Activated naive CD8-positive, alpha-beta T cell treated with anti-CD3 and anti-CD28 coated beads for 36 hours (primary cell): Measurements from ENCODE around the gene LRFN3. TPM values are rescaled to one million over a fixed set of nuclear protein-coding genes. Genes with fewer than 3 reads are reported as not detected.
A peak's percentile ranks its signal among the peaks of the same experiment; 100 is the strongest.
"Not testable (repeated sequence)": the region's sequence is repeated elsewhere in the genome, so short reads cannot be mapped to it uniquely, and the experiment has no call there.

Experiments
- DNase-seq: peaks from one replicate; pipeline ENCODE4 v3.0.0; 2021
- H3K27ac Mint-ChIP-seq: one replicate; pipeline ENCODE4 v1.8.0; 2022; ENCODE audit warnings: mild to moderate bottlenecking, moderate library complexity, mixed read lengths
- H3K27me3 Mint-ChIP-seq: one replicate; pipeline ENCODE4 v1.8.0; 2022; ENCODE audit warnings: mild to moderate bottlenecking, mixed read lengths
- H3K36me3 Mint-ChIP-seq: one replicate; pipeline ENCODE4 v1.8.0; 2021; ENCODE audit warnings: mild to moderate bottlenecking, mixed read lengths
- H3K4me1 Mint-ChIP-seq: one replicate; pipeline ENCODE4 v1.8.0; 2021; ENCODE audit warnings: mixed read lengths
- H3K4me3 Mint-ChIP-seq: one replicate; pipeline ENCODE4 v1.8.0; 2022; ENCODE audit warnings: mild to moderate bottlenecking, moderate library complexity, mixed read lengths
- H3K9me3 Mint-ChIP-seq: one replicate; pipeline ENCODE4 v1.8.0; 2022; ENCODE audit warnings: mixed read lengths
- total RNA-seq, 2 experiments: library from RNA; stranded (reverse); gene quantifications; one replicate each; pipeline ENCODE4 v1.2.3, GENCODE V29; 2021

The LRFN3 gene
- total RNA-seq, 2 experiments from 2014 or later: 5.8 to 7.1 TPM

DNA sequence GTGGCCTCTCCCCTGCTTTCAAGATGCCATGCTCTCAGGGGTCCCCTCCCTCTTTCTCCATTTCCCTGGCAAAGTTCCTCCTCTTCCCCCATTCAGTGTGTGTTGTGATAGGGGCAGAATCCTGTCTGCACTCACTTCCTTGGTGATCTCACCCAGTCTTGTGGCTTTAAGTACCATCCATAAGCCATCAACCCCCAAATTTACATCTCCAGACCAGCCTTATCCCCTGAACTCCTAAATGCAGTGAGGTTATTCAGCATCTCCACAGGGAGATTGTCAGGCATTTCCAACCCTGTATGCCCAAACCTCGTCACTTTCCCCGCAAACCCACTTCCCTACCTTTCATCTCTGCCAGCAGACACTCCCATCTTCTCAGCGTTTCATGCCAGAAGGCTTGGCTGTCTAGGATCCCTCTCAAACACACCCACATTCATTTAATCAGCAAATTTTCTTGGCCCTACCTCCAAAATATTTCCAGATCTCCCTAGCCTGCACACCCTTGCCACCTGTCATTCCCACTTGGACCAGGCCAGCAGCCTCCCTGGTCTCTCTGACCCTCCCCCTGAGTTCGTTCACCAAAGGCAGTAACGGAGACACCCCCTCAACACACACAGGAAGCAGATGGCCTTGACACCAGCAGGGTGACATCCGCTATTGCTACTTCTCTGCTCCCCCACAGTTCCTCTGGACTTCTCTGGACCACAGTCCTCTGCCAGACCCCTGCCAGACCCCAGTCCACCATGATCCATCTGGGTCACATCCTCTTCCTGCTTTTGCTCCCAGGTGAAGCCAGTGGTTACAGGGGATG lies 34.1 kb upstream of the LRFN3 start, which contains the start of gene HCST:
Gene HCST, plus strand, starts transcription at position 676 of the 808 bp plus-strand sequence. Its CDS starts 65 bp downstream, at position 741.
- Mint-ChIP-seq H3K4me3 (peak within 1 kb of the TSS; percentile 89), H3K4me1 (peaks cover 44% of the 10 kb centered on the region), H3K36me3 (peaks cover 26% of the 10 kb centered on the region), H3K27me3 (no peaks in the 10 kb centered on the region), H3K27ac (peak within 1 kb of the TSS; percentile 90), H3K9me3 (no peaks in the 10 kb centered on the region)
- DNase-seq: peak; percentile 52

- Mint-ChIP-seq H3K9me3 (no peaks in the 10 kb centered on the region), H3K36me3 (peaks cover 18% of the 10 kb centered on the region), H3K4me3 (peak overlapping the region; percentile 89), H3K27me3 (no peaks in the 10 kb centered on the region), H3K4me1 (peaks cover 41% of the 10 kb centered on the region), H3K27ac (peak overlapping the region; percentile 90)
- no peak for DNase-seq
These were observed 33.2 kb upstream of the LRFN3 start for GRCh38 chr19:35902870-35903475.

DNA sequence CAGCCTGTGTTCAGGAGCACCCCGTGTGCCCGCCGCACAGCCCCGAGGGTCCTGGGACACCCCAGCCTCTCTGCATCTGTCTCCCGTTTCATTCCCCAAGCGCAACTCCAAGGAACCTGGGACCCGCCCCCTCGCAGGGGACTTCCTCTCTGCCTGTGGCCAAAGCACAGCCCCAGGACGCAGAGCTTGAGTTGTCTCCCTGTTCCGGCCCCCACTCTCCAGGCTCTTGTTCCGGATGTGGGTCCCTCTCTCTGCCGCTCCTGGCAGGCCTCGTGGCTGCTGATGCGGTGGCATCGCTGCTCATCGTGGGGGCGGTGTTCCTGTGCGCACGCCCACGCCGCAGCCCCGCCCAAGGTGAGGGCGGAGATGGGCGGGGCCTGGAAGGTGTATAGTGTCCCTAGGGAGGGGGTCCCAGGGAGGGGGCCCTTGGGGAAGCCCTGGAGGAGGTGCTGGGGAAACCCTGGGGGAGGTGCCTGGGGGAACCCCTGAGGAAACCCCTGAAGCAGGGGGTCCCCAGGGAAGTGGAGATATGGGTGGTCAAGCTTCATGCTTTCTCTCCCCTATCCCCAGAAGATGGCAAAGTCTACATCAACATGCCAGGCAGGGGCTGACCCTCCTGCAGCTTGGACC lies 32.5 kb upstream of the LRFN3 start:
- Mint-ChIP-seq H3K4me1 (peaks cover 43% of the 10 kb centered on the region), H3K36me3 (peaks cover 11% of the 10 kb centered on the region)
- peak; percentile 88 for DNase-seq

DNA sequence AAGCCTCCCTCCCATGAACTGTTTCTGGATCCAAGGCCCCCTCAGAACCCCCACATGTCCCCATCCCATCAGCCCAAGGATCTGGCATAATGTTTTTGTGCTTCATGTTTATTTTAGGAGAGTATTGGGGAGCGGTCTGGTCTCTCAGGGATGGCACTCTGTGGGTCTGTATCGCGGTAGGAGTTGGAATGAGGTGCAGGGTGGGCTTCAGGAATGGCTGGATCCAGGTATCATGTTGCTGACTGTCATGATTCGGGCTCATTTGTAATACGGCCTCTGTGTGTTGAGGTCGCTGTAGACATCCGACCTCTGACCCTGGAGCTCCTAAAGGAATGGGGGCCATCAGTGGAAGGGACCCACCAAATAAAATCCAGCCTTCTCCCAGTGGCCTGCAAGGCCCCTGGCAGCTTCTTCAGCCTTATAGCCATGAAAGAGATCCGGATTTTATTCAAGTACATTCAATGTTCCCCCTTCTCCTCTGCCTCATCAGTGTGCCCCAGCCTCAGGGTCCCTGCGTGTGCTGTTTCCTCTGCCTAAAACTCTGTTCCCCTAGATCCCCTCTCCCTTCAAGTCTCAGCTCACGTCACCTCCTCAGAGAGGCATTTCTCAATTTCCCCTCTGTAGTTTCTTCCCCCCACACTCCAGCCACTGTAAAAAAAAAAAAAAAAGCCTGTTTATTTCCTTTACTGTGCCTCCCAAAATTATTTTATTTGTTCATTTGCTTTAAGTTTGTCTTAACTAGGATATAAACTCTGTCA lies 31.7 kb upstream of the LRFN3 start:
- no peaks in the 10 kb centered on the region for H3K27me3 Mint-ChIP-seq

More for the DNA sequence above, 32.5 kb upstream of the LRFN3 start:
- Mint-ChIP-seq H3K4me3 (peak overlapping the region; percentile 89), H3K27ac (peak overlapping the region; percentile 90), H3K9me3 (no peaks in the 10 kb centered on the region), H3K27me3 (no peaks in the 10 kb centered on the region)

GRCh38 chr19:35905178-35905727 lies 30.9 kb upstream of the LRFN3 start:
- H3K9me3 Mint-ChIP-seq: no peaks in the 10 kb centered on the region
- H3K27me3 Mint-ChIP-seq: no peaks in the 10 kb centered on the region
- peaks cover 53% of the 10 kb centered on the region for H3K4me1 Mint-ChIP-seq
- no peak for DNase-seq
- H3K4me3 Mint-ChIP-seq: no peak overlapping the region
- H3K27ac Mint-ChIP-seq: peak overlapping the region; percentile 90
- peaks cover 3% of the 10 kb centered on the region for H3K36me3 Mint-ChIP-seq

More for the DNA sequence above, 31.7 kb upstream of the LRFN3 start:
- peak overlapping the region; percentile 90 for H3K27ac Mint-ChIP-seq
- peaks cover 4% of the 10 kb centered on the region for H3K36me3 Mint-ChIP-seq
- DNase-seq: no peak
- no peaks in the 10 kb centered on the region for H3K9me3 Mint-ChIP-seq
- peaks cover 50% of the 10 kb centered on the region for H3K4me1 Mint-ChIP-seq
- peak overlapping the region; percentile 47 for H3K4me3 Mint-ChIP-seq

GRCh38 chr19:35907377-35907745 lies 28.8 kb upstream of the LRFN3 start:
- DNase-seq: no peak
- Mint-ChIP-seq H3K9me3 (no peaks in the 10 kb centered on the region), H3K27ac (no peak overlapping the region)

DNA sequence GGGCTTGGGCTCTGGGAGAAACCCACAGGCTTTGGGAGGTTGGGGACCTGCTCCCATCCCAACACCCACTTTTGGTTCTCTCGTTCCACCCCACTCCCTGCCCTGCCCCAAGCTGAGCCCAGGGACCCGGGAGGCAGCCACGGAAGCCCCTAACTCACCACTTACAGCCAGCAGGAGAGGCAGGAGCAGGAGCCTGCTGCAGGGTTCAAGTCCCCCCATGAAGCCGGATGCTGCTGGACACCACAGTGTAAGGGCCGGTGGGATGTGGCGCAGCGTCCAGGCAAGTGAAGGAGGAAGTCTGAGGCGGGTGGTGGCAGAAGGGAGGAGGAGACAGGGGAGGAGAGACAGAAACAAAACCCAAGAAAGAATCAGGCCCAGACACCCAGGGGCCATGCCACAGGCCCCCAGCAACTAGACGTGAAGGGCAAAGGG lies 28.1 kb upstream of the LRFN3 start, which contains the start of gene TYROBP:
Gene TYROBP, minus strand, starts transcription at position 286 of the 432 bp plus-strand sequence. Its CDS starts 67 bp downstream, at position 219.
- Mint-ChIP-seq H3K27me3 (no peaks in the 10 kb centered on the region), H3K27ac (no peak within 1 kb of the TSS), H3K9me3 (no peaks in the 10 kb centered on the region), H3K36me3 (peaks cover 3% of the 10 kb centered on the region), H3K4me3 (no peak within 1 kb of the TSS), H3K4me1 (peaks cover 49% of the 10 kb centered on the region)
- no peak for DNase-seq

More at GRCh38 chr19:35907377-35907745, 28.8 kb upstream of the LRFN3 start:
- H3K27me3 Mint-ChIP-seq: no peaks in the 10 kb centered on the region
- H3K4me1 Mint-ChIP-seq: peaks cover 52% of the 10 kb centered on the region
- H3K36me3 Mint-ChIP-seq: peaks cover 3% of the 10 kb centered on the region
- H3K4me3 Mint-ChIP-seq: no peak overlapping the region

GRCh38 chr19:35908973-35909683 lies 27.0 kb upstream of the LRFN3 start:
- H3K4me3 Mint-ChIP-seq: no peak overlapping the region
- H3K27me3 Mint-ChIP-seq: no peaks in the 10 kb centered on the region
- no peak overlapping the region for H3K27ac Mint-ChIP-seq
- no peak for DNase-seq
- no peaks in the 10 kb centered on the region for H3K9me3 Mint-ChIP-seq
- H3K4me1 Mint-ChIP-seq: peaks cover 46% of the 10 kb centered on the region
- H3K36me3 Mint-ChIP-seq: no peaks in the 10 kb centered on the region

DNA sequence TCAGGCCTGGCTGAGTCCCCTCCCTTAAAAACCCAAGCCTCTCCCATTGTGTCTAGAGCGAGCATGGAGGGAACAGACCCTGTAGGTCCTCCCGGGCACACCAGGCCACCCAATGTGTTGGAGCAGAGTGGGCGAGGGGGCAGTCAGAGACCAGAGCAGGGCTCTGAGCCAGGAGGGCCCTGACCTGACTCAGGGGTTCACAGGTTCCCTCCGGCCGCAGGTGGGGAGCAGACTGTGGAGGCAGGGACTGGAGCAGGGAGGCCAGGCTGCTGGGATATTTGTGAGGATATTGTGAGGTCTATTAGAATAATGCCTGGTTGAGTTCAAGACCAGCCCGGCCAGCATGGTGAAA lies 26.5 kb upstream of the LRFN3 start:
- DNase-seq: no peak
- no peaks in the 10 kb centered on the region for H3K36me3 Mint-ChIP-seq
- peaks cover 41% of the 10 kb centered on the region for H3K4me1 Mint-ChIP-seq
- no peaks in the 10 kb centered on the region for H3K27me3 Mint-ChIP-seq
- no peak overlapping the region for H3K4me3 Mint-ChIP-seq
- H3K9me3 Mint-ChIP-seq: no peaks in the 10 kb centered on the region
- no peak overlapping the region for H3K27ac Mint-ChIP-seq

DNA sequence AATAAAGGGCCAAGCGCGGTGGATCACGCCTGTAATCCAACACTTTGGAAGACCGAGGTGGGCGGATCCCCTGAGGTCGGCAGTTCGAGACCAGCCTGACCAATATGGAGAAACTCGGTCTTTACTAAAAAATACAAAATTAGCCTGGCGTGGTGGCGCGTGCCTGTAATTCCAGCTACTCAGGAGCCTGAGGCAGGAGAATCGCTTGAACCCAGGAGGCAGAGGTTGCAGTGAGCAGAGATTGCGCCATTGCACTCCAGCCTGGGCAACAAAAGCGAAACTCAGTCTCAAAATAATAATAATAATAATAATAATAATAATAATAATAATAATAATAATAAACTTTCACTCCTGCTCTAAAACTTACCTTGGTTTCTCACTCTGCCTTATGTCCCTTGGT lies 25.8 kb upstream of the LRFN3 start:
- DNase-seq, H3K27me3 Mint-ChIP-seq, H3K36me3 Mint-ChIP-seq, H3K4me3 Mint-ChIP-seq, H3K27ac Mint-ChIP-seq, H3K9me3 Mint-ChIP-seq: not testable (repeated sequence)
- H3K4me1 Mint-ChIP-seq: peaks cover 35% of the 10 kb centered on the region

DNA sequence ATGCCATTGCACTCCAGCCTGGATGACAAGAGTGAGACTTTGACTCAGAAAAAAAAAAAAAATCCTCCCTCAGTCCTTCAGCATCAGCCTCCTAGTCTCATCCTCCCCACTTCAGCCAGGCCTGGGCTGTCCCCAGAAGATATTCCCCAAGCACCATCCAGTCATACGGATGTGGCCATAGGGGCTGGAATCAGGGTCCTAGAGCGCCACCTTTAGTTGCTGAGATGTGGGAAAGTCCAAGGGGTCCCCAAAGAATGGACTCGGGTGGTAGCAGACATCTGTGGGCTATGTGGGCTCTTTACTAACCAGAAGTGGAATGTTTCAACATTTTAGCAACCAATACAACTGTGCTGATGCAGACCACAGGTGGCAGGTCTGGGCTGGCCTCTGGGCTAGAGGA lies 25.0 kb upstream of the LRFN3 start:
- no peak for DNase-seq
- H3K4me3 Mint-ChIP-seq: no peak overlapping the region
- no peaks in the 10 kb centered on the region for H3K36me3 Mint-ChIP-seq
- H3K9me3 Mint-ChIP-seq: no peaks in the 10 kb centered on the region
- H3K4me1 Mint-ChIP-seq: peaks cover 36% of the 10 kb centered on the region
- H3K27me3 Mint-ChIP-seq: no peaks in the 10 kb centered on the region
- H3K27ac Mint-ChIP-seq: no peak overlapping the region

GRCh38 chr19:35911790-35912189 lies 24.4 kb upstream of the LRFN3 start:
- no peak overlapping the region for H3K4me3 Mint-ChIP-seq
- no peak overlapping the region for H3K27ac Mint-ChIP-seq
- DNase-seq: peak; percentile 34
- no peaks in the 10 kb centered on the region for H3K27me3 Mint-ChIP-seq
- no peaks in the 10 kb centered on the region for H3K36me3 Mint-ChIP-seq
- H3K9me3 Mint-ChIP-seq: no peaks in the 10 kb centered on the region
- H3K4me1 Mint-ChIP-seq: peaks cover 36% of the 10 kb centered on the region

GRCh38 chr19:35913589-35913988 lies 22.6 kb upstream of the LRFN3 start:
- Mint-ChIP-seq H3K4me3 (no peak overlapping the region), H3K27me3 (no peaks in the 10 kb centered on the region), H3K36me3 (no peaks in the 10 kb centered on the region), H3K4me1 (peaks cover 29% of the 10 kb centered on the region), H3K9me3 (no peaks in the 10 kb centered on the region), H3K27ac (no peak overlapping the region)
- DNase-seq: no peak

DNA sequence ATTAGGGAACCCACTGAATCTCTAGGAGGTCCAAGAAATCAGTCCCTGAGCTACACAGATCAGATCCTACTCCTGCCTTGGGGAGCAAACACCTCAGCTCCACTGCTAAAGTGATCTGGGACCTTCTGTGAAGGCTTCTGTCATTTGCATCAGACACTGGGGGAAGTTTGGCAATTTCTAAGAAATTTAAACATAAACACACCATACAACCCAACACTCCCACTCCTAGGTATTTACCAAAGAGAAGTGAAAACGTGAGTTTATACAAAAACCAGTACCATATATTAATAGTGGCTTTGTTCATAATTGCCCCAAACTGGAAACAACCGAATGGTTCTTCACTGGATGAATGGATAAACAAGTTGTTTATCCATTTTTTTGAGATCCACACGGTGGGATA lies 20.7 kb upstream of the LRFN3 start:
- no peaks in the 10 kb centered on the region for H3K27me3 Mint-ChIP-seq

More for the DNA sequence above, 20.7 kb upstream of the LRFN3 start:
- no peak for DNase-seq
- Mint-ChIP-seq H3K4me1 (peaks cover 18% of the 10 kb centered on the region), H3K9me3 (no peaks in the 10 kb centered on the region), H3K27ac (no peak overlapping the region), H3K4me3 (no peak overlapping the region), H3K36me3 (no peaks in the 10 kb centered on the region)
